ENCODE measurements around the gene SEPTIN14.

DNA sequence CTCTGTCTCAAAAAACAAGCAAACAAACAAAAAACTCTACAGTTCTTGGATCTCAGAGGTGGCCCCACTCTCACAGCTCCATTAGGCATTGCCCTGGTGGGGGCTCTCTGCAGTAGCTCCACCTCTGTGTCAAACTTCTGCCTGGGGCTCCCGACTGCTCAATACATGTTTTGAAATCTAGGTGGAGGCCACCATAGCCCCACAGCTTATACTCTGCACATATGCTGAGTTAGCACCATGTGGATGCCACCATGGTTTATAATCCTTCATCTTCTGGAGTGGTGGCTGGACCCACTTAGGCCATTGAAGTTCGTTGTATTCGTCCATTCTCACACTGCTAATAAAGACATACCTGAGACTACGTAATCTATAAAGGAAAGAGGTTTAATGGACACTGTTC lies 78.4 kb downstream of the SEPTIN14 start:
- TF ChIP-seq, protein P1, sequence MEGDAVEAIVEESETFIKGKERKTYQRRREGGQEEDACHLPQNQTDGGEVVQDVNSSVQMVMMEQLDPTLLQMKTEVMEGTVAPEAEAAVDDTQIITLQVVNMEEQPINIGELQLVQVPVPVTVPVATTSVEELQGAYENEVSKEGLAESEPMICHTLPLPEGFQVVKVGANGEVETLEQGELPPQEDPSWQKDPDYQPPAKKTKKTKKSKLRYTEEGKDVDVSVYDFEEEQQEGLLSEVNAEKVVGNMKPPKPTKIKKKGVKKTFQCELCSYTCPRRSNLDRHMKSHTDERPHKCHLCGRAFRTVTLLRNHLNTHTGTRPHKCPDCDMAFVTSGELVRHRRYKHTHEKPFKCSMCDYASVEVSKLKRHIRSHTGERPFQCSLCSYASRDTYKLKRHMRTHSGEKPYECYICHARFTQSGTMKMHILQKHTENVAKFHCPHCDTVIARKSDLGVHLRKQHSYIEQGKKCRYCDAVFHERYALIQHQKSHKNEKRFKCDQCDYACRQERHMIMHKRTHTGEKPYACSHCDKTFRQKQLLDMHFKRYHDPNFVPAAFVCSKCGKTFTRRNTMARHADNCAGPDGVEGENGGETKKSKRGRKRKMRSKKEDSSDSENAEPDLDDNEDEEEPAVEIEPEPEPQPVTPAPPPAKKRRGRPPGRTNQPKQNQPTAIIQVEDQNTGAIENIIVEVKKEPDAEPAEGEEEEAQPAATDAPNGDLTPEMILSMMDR (conservative IDR thresholded peaks at IDR 0.05; ENCODE audit: low read length): no peak
- no peak for TF ChIP-seq EZH2phosphoT487 (IDR thresholded peaks at IDR 0.05; ENCODE audit: borderline replicate concordance, low read depth, low read length)
